Measurements from ENCODE around the gene ACSL3. TPM values are rescaled to one million over a fixed set of nuclear protein-coding genes. Genes with fewer than 3 reads are reported as not detected.
"Not testable (repeated sequence)": the region's sequence is repeated elsewhere in the genome, so short reads cannot be mapped to it uniquely, and the experiment has no call there.

ACSL3 gene
- total RNA-seq, 1 donor from 2014 or later: 48.9 TPM

DNA sequence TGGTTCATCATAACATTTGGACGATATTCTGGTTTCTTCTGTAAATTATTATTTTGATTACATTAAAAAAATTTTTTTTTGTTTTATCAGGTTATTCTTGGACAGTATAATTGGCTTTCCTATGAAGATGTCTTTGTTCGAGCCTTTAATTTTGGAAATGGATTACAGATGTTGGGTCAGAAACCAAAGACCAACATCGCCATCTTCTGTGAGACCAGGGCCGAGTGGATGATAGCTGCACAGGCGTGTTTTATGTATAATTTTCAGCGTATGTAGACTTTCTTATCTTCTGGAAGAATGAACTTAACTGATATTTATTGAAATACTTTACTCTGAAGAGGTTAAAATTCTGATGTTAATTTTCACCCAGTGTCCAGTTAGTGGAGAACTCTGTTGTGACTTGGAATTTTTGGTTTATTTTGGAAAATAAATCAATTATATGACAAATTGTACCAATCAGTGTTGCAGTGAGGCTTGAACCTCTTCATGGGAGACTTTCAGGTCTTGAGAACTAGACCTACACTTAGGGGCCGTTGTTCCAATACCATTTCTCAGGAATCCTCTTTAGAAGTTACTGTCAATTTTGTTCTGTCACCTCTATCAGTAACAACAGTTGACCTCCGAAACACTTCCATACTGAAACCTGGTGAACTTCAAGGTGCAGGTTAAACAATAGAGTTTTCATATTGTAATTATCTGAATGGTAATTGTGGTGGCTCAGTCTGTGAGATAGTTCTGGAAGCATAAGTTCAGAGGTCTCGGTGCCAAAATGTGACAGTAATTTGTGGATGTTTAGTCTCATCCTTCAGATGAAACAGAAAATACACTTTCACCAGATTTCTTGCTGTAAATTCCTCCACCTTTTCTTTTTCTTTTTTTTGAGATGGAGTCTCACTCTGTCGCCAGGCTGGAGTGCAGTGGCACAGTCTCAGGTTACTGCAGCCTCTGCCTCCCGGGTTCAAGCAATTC, 55.7 kb downstream of the ACSL3 start:
- TF ChIP-seq CTCF (IDR thresholded peaks at IDR 0.05): peak in 1 of 3 experiments; percentile 41
- peaks cover 0 to 19% of the 10 kb centered on the region in 2 donors for H3K4me1 ChIP-seq
- H3K4me3 ChIP-seq: no peak overlapping the region

DNA sequence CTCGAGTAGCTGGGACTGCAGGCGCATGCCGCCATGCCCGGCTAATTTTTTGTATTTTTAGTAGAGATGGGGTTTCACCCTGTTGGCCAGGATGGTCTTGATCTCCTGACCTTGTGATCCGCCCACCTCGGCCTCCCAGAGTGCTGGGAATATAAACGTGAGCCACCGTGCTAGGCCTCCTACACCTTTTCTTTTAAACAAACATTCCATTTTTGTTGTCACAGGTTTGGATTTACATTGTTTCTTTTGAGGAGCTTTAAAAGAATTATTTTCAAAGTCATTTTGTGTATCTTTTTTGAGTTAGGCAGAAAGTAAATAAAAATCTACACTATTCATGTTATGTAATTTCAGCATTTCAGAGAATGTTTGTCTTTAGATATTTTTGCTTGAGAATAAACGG, 56.4 kb downstream of the ACSL3 start:
- Histone ChIP-seq H3K36me3 (peaks cover 5 to 25% of the 10 kb centered on the region in 2 donors), H3K4me1 (peaks cover 0 to 16% of the 10 kb centered on the region in 2 donors)
- not testable (repeated sequence) for H3K27me3 ChIP-seq; H3K27ac ChIP-seq; DNase-seq (ENCODE audit: low spot score in 2 of 2); H3K4me3 ChIP-seq; H3K9me3 ChIP-seq
- intact Hi-C loops (cut with DNase I): loop anchor here (5.0 kb wide), 1 partner anchor 230 kb away; no protein-coding TSS in a partner anchor

More for the DNA sequence above, 55.7 kb downstream of the ACSL3 start:
- H3K27me3 ChIP-seq: no peaks in the 10 kb centered on the region
- DNase-seq (ENCODE audit: low spot score in 2 of 2): no peak
- intact Hi-C loops (cut with DNase I): loop anchor here (5.0 kb wide), 1 partner anchor 229 kb away; no protein-coding TSS in a partner anchor
- H3K9me3 ChIP-seq: no peaks in the 10 kb centered on the region
- H3K36me3 ChIP-seq: peaks cover 5 to 18% of the 10 kb centered on the region in 2 donors
- no peak overlapping the region for H3K27ac ChIP-seq

DNA sequence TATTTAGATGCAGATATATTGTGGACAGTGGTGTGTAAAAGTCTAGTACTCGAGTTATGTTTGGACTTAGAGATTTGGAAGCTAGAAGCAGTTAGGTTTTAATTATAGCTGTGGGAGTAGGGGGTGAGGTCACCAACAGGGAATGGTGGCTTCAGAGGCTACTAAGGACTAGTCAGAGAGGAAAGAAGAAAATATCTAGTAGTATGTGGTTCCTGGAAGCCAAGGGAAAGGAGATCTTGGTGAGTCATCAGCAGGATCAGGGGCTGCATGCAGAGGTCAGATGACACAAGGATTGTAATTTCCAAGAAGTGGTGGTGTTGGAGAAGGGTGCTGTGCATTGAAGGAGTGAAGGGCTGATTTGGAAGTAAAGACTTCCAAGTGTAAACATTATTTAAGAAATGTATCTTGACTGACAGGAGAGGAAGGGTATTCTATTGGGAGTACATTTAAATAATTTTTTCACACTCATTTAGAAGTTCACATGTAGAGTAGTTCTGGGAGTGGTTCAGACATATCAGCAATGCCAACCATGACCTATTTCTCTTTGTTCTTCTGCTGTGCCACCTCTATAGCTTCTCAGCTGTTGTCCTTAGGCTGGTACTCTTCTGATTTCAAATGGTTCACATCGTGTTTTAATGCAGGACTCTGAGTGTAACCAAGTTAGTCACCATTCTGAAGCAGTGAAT, 59.1 kb downstream of the ACSL3 start:
- intact Hi-C loops (cut with DNase I): loop anchor here (5.0 kb wide), 1 partner anchor 233 kb away; no protein-coding TSS in a partner anchor
- H3K9me3 ChIP-seq: no peaks in the 10 kb centered on the region
- peaks cover 0 to 7% of the 10 kb centered on the region in 2 donors for H3K4me1 ChIP-seq
- no peak for DNase-seq (ENCODE audit: low spot score in 2 of 2)
- no peaks in the 10 kb centered on the region for H3K27me3 ChIP-seq
- TF ChIP-seq CTCF (IDR thresholded peaks at IDR 0.05): no peak
- peaks cover 21 to 41% of the 10 kb centered on the region in 2 donors for H3K36me3 ChIP-seq
- H3K4me3 ChIP-seq: no peak overlapping the region
- H3K27ac ChIP-seq: no peak overlapping the region

- DNase-seq (ENCODE audit: low spot score in 2 of 2): no peak
- Histone ChIP-seq H3K27ac (no peak overlapping the region), H3K27me3 (no peaks in the 10 kb centered on the region), H3K4me1 (peaks cover 0 to 7% of the 10 kb centered on the region in 2 donors), H3K36me3 (peaks cover 24 to 47% of the 10 kb centered on the region in 2 donors), H3K9me3 (no peaks in the 10 kb centered on the region), H3K4me3 (no peak overlapping the region)
- no peak for TF ChIP-seq CTCF (IDR thresholded peaks at IDR 0.05)
- intact Hi-C loops (cut with DNase I): no loop called here
Measured at GRCh38 chr2:222920657-222921186, 59.9 kb downstream of the ACSL3 start.

- Histone ChIP-seq H3K27me3 (no peaks in the 10 kb centered on the region), H3K27ac (no peak overlapping the region), H3K4me1 (peaks cover 0 to 7% of the 10 kb centered on the region in 2 donors), H3K9me3 (no peaks in the 10 kb centered on the region), H3K4me3 (no peak overlapping the region), H3K36me3 (peaks cover 31 to 52% of the 10 kb centered on the region in 2 donors)
- intact Hi-C loops (cut with DNase I): no loop called here
- TF ChIP-seq CTCF (IDR thresholded peaks at IDR 0.05): no peak
- DNase-seq (ENCODE audit: low spot score in 2 of 2): no peak
Measured at GRCh38 chr2:222922019-222922800, 61.4 kb downstream of the ACSL3 start.

All from ascending aorta (tissue), 2 donors.